Gastrocnemius medialis (tissue), 4 donors: ENCODE data around the gene SIM1.

ENCODE experiments used
- POLR2A ChIP-seq, 2 donors: fragments of 450-650 bp; IDR thresholded peaks; one replicate each; pipeline ENCODE4 v1.6.1; 2017; ENCODE audit warnings: antibody characterized with exemption in 2 of 2, mild to moderate bottlenecking in 2 of 2, moderate library complexity in 2 of 2
- TF ChIP-seq, protein P1 (sequence below), 5 experiments: fragments of 450-650 bp in 3 of 5; fragments of 200-600 bp in 2 of 5; sonication (generic) in 2 of 5; IDR thresholded peaks in 4 of 5; conservative IDR thresholded peaks in 1 of 5; 1 replicate in 4 of 5; 2 replicates in 1 of 5; pipeline ENCODE4 v1.5.1; 2016 to 2019; ENCODE audit warnings: antibody characterized with exemption in 5 of 5, mild to moderate bottlenecking in 3 of 5, moderate library complexity in 3 of 5

DNA sequence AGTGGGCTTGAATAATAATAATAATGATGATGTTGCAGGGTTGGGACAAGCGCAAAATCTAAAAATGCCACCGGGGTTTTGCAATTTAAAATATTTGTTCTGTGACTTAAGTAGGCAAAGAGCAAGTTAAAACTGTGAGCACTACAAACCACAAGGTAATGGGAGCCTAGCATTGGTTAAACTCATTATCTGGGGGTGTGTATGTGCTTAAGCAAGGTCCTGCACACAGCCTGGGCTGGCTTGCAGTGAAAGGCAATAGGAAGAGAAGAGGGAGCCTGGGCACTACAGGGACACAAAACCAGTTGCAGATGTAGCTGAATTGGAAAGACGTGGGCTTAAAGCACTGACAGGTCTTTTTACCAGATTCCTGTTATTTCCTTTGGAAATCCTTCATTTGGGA lies 11.7 kb downstream of the SIM1 start:
- TF ChIP-seq, protein P1, sequence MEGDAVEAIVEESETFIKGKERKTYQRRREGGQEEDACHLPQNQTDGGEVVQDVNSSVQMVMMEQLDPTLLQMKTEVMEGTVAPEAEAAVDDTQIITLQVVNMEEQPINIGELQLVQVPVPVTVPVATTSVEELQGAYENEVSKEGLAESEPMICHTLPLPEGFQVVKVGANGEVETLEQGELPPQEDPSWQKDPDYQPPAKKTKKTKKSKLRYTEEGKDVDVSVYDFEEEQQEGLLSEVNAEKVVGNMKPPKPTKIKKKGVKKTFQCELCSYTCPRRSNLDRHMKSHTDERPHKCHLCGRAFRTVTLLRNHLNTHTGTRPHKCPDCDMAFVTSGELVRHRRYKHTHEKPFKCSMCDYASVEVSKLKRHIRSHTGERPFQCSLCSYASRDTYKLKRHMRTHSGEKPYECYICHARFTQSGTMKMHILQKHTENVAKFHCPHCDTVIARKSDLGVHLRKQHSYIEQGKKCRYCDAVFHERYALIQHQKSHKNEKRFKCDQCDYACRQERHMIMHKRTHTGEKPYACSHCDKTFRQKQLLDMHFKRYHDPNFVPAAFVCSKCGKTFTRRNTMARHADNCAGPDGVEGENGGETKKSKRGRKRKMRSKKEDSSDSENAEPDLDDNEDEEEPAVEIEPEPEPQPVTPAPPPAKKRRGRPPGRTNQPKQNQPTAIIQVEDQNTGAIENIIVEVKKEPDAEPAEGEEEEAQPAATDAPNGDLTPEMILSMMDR (IDR thresholded peaks at IDR 0.05 in 4 of 5, conservative IDR thresholded peaks at IDR 0.05 in 1 of 5) = no peak
- no peak for TF ChIP-seq POLR2A (IDR thresholded peaks at IDR 0.05)
